Fibroblast of lung (primary cell): Measurements from ENCODE around the gene KCNIP1. TPM values are rescaled to one million over a fixed set of nuclear protein-coding genes. Genes with fewer than 3 reads are reported as not detected.

Experiments
- DNase-seq, 2 donors: peaks; one replicate each; pipeline versions ENCODE4 v3.0.0 to v3.0.0-alpha.2; 2010; ENCODE audit warnings: low read depth in 2 of 2
- H2AFZ ChIP-seq: 2 replicates; pipeline ENCODE4 v1.5.1; 2012; ENCODE audit warnings: low read length, control low read depth, inconsistent platforms
- H3K27ac ChIP-seq: 2 replicates; pipeline ENCODE4 v1.5.1; 2011; ENCODE audit warnings: low read length, control low read depth; ENCODE audit not compliant: insufficient read depth
- H3K27me3 ChIP-seq: 2 replicates; pipeline ENCODE4 v1.5.1; 2011; ENCODE audit warnings: mild to moderate bottlenecking, low read length; ENCODE audit not compliant: control insufficient read depth, insufficient read depth
- H3K36me3 ChIP-seq: 2 replicates; pipeline ENCODE4 v1.5.1; 2011; ENCODE audit warnings: low read length; ENCODE audit not compliant: control insufficient read depth, insufficient read depth
- H3K4me1 ChIP-seq: 2 replicates; pipeline ENCODE4 v1.5.1; 2011; ENCODE audit warnings: low read length; ENCODE audit not compliant: control insufficient read depth, insufficient read depth; ENCODE audit errors: extremely low read depth
- H3K4me2 ChIP-seq: 2 replicates; pipeline ENCODE4 v1.5.1; 2011; ENCODE audit warnings: low read length, control low read depth; ENCODE audit not compliant: insufficient read depth; ENCODE audit errors: extremely low read depth
- H3K4me3 ChIP-seq, 4 experiments: fragments of 200-600 bp in 1 of 4; sonication (generic) in 1 of 4; replicated peaks in 1 of 4; 2 replicates each; pipeline ENCODE4 v1.5.1; 2011 to 2016; ENCODE audit warnings: low read length in 4 of 4, low read depth in 3 of 4, mild to moderate bottlenecking in 3 of 4, control low read depth in 2 of 4, inconsistent platforms in 1 of 4, mixed read lengths in 1 of 4; ENCODE audit not compliant: insufficient read depth in 1 of 4; ENCODE audit errors: control extremely low read depth in 1 of 4
- H3K79me2 ChIP-seq: 2 replicates; pipeline ENCODE4 v1.5.1; 2012; ENCODE audit warnings: mild to moderate bottlenecking, low read length, inconsistent platforms; ENCODE audit not compliant: control insufficient read depth, insufficient read depth
- H3K9ac ChIP-seq: 2 replicates; pipeline ENCODE4 v1.5.1; 2011; ENCODE audit warnings: mild to moderate bottlenecking, low read length, control low read depth; ENCODE audit not compliant: insufficient read depth
- H3K9me3 ChIP-seq: 2 replicates; pipeline ENCODE4 v1.5.1; 2012; ENCODE audit warnings: low read depth, low read length; ENCODE audit not compliant: control insufficient read depth, insufficient read depth
- H4K20me1 ChIP-seq: 2 replicates; pipeline ENCODE4 v1.5.1; 2011; ENCODE audit warnings: low read length; ENCODE audit not compliant: control insufficient read depth, insufficient read depth; ENCODE audit errors: extremely low read depth
- EZH2 ChIP-seq: IDR thresholded peaks from 2 replicates; pipeline ENCODE4 v1.5.1; 2012; ENCODE audit warnings: low read length, control low read depth, mild to moderate bottlenecking; ENCODE audit errors: missing control alignments
- polyA plus RNA-seq, 2 donors: library from polyadenylated mRNA; depleted of rRNA in 1 of 2; stranded (reverse) in 1 of 2; unstranded in 1 of 2; fragments of >200 nt; gene quantifications; 2 replicates each; pipeline ENCODE4 v1.2.1, GENCODE V29; 2011 to 2012; ENCODE audit warnings: missing spikeins in 1 of 2
- total RNA-seq: library from RNA; depleted of rRNA; stranded (reverse); fragments of >200 nt; gene quantifications from 2 replicates; pipeline ENCODE4 v1.2.1, GENCODE V29; 2014
- TF ChIP-seq, protein P1 (sequence below), 2 donors: IDR thresholded peaks in 1 of 2; conservative IDR thresholded peaks in 1 of 2; 1 replicate in 1 of 2; 2 replicates in 1 of 2; pipeline ENCODE4 v1.5.1; 2011 to 2012; ENCODE audit warnings: low read length in 2 of 2, control low read depth in 1 of 2, inconsistent platforms in 1 of 2, low read depth in 1 of 2, mild to moderate bottlenecking in 1 of 2

KCNIP1 gene
- total and polyA plus RNA-seq, 2 donors (not counting 1 experiment from before 2014, with no cell fraction given) = not detected

GRCh38 chr5:170737591-170737990 is 233.8 kb downstream of the KCNIP1 start:
- Histone ChIP-seq H3K79me2 (no peaks in the 10 kb centered on the region), H3K9me3 (no peaks in the 10 kb centered on the region), H4K20me1 (no peaks in the 10 kb centered on the region), H3K27ac (no peak overlapping the region), H2AFZ (no peak overlapping the region), H3K9ac (no peak overlapping the region), H3K4me2 (no peak overlapping the region), H3K4me1 (no peaks in the 10 kb centered on the region), H3K4me3 (no peak overlapping the region), H3K27me3 (no peaks in the 10 kb centered on the region), H3K36me3 (no peaks in the 10 kb centered on the region)
- TF ChIP-seq, protein P1, sequence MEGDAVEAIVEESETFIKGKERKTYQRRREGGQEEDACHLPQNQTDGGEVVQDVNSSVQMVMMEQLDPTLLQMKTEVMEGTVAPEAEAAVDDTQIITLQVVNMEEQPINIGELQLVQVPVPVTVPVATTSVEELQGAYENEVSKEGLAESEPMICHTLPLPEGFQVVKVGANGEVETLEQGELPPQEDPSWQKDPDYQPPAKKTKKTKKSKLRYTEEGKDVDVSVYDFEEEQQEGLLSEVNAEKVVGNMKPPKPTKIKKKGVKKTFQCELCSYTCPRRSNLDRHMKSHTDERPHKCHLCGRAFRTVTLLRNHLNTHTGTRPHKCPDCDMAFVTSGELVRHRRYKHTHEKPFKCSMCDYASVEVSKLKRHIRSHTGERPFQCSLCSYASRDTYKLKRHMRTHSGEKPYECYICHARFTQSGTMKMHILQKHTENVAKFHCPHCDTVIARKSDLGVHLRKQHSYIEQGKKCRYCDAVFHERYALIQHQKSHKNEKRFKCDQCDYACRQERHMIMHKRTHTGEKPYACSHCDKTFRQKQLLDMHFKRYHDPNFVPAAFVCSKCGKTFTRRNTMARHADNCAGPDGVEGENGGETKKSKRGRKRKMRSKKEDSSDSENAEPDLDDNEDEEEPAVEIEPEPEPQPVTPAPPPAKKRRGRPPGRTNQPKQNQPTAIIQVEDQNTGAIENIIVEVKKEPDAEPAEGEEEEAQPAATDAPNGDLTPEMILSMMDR (conservative IDR thresholded peaks at IDR 0.05 in 1 of 2, IDR thresholded peaks at IDR 0.05 in 1 of 2; ENCODE audit: low read depth in 1 of 2, low read length in 2 of 2) = no peak
- no peak for TF ChIP-seq EZH2
- DNase-seq = no peak

DNA sequence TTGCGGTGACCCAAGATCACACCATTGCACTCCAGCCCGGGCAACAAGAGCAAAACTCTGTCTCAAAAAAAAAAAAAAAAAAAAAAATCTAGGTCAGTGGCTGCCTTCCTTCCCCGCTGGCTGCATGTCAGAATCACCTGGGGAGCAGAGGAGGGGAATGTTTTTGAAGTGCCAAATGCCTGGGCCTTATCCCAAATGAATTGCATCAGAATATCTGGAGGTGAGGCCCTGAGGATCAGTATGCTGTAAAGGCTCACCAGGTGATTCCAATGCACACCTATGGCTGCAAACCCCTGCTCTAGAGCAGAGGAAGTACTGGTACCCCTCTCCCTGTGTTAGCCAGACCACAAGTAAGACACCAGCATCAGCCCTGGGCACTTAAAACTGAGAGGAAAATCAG is 235.0 kb downstream of the KCNIP1 start:
- no peak overlapping the region for H2AFZ ChIP-seq
- DNase-seq = no peak
- no peak overlapping the region for H3K4me2 ChIP-seq
- no peaks in the 10 kb centered on the region for H4K20me1 ChIP-seq
- H3K9ac ChIP-seq = no peak overlapping the region
- H3K27me3 ChIP-seq = no peaks in the 10 kb centered on the region
- H3K79me2 ChIP-seq = no peaks in the 10 kb centered on the region
- no peaks in the 10 kb centered on the region for H3K9me3 ChIP-seq
- TF ChIP-seq EZH2 = no peak
- TF ChIP-seq, protein P1 (conservative IDR thresholded peaks at IDR 0.05 in 1 of 2, IDR thresholded peaks at IDR 0.05 in 1 of 2; ENCODE audit: low read depth in 1 of 2, low read length in 2 of 2) = no peak
- no peak overlapping the region for H3K4me3 ChIP-seq
- no peak overlapping the region for H3K27ac ChIP-seq
- H3K4me1 ChIP-seq = no peaks in the 10 kb centered on the region
- H3K36me3 ChIP-seq = no peaks in the 10 kb centered on the region

- Histone ChIP-seq H3K9ac (no peak overlapping the region), H4K20me1 (no peaks in the 10 kb centered on the region), H3K27ac (no peak overlapping the region), H3K4me2 (no peak overlapping the region), H3K4me1 (no peaks in the 10 kb centered on the region), H3K27me3 (no peaks in the 10 kb centered on the region), H3K4me3 (no peak overlapping the region), H3K79me2 (no peaks in the 10 kb centered on the region), H2AFZ (no peak overlapping the region), H3K36me3 (no peaks in the 10 kb centered on the region), H3K9me3 (no peaks in the 10 kb centered on the region)
- no peak for DNase-seq
- TF ChIP-seq, protein P1 (conservative IDR thresholded peaks at IDR 0.05 in 1 of 2, IDR thresholded peaks at IDR 0.05 in 1 of 2; ENCODE audit: low read depth in 1 of 2, low read length in 2 of 2) = no peak
- no peak for TF ChIP-seq EZH2
Measured at GRCh38 chr5:170739446-170739845, 235.6 kb downstream of the KCNIP1 start.
